Tibial nerve (tissue), 4 donors: Measurements from ENCODE around the gene CBX6.

Experiments
- CTCF ChIP-seq, 5 experiments: fragments of 200-600 bp in 3 of 5; fragments of 450-650 bp in 2 of 5; sonication (generic) in 3 of 5; IDR thresholded peaks; one replicate each; pipeline ENCODE4 v1.5.1; 2016 to 2019; ENCODE audit warnings: antibody characterized with exemption in 5 of 5, mild to moderate bottlenecking in 3 of 5, moderate library complexity in 2 of 5
- EP300 ChIP-seq, 2 donors: sonication (generic); formaldehyde crosslinking; IDR thresholded peaks; one replicate each; pipeline ENCODE4 v1.6.1; 2017; ENCODE audit warnings: antibody characterized with exemption in 2 of 2, mild to moderate bottlenecking in 1 of 2
- POLR2A ChIP-seq, 2 donors: fragments of 450-650 bp; IDR thresholded peaks; one replicate each; pipeline ENCODE4 v1.6.1; 2017; ENCODE audit warnings: antibody characterized with exemption in 2 of 2, mild to moderate bottlenecking in 2 of 2, moderate library complexity in 2 of 2

DNA sequence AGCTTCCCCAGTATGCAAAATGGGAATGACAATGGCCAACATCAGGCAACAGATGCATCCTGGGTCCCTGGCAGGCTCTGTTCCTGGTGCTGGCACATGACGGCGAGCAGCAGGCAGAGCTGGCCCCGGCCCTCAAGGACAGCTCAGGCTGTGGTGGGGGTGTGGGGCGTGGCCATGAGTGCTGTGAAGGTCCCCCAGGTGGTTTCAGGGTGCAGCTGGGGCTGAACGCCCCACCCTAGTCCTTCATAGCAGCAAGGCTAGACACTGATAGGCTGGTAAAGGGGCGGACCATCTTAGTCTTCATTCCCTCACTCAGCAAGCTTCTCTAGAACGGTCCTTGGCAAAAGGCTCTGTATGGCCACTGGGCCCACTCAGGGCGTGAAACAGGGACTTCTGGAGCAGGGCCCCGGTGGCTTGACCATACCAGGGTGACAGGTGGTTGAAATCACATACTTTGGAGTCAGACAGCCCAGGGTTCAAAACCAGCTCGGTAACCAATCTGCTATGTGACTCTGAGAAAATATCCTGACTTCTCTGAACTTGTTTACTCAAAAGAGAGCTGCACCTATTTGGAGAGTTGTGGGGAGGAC is 43.3 kb downstream of the CBX6 start:
- TF ChIP-seq CTCF (IDR thresholded peaks at IDR 0.05), result no peak
- TF ChIP-seq POLR2A (IDR thresholded peaks at IDR 0.05), result no peak
- TF ChIP-seq EP300 (IDR thresholded peaks at IDR 0.05), result no peak
